ENCODE measurements around the gene TVP23A. TPM values are rescaled to one million over a fixed set of nuclear protein-coding genes. Genes with fewer than 3 reads are reported as not detected.
A peak's percentile ranks its signal among the peaks of the same experiment; 100 is the strongest.

Gene TVP23A
- total RNA-seq, 1 experiment from 2014 or later = not detected

- Histone ChIP-seq H2AFZ (ENCODE audit: low read length) (no peak overlapping the region), H3K4me2 (ENCODE audit: low read depth, low read length, poor library complexity, severe bottlenecking) (no peak overlapping the region), H3K9me2 (replicated peaks; ENCODE audit: insufficient read depth, low read length) (no peaks in the 10 kb centered on the region), H3K9ac (ENCODE audit: low read length) (no peak overlapping the region), H3K27ac (ENCODE audit: low read length) (no peak overlapping the region), H4K20me1 (ENCODE audit: insufficient read depth, low read depth, low read length) (no peaks in the 10 kb centered on the region), H3K4me3 (ENCODE audit: low read length) (no peak overlapping the region), H3K36me3 (ENCODE audit: insufficient read depth, low read length) (no peaks in the 10 kb centered on the region), H3K9me3 (ENCODE audit: low read length) (no peaks in the 10 kb centered on the region), H3K4me1 (ENCODE audit: low read length) (peaks cover 55% of the 10 kb centered on the region), H3K79me2 (ENCODE audit: low read length) (peaks cover 9% of the 10 kb centered on the region), H3K27me3 (ENCODE audit: low read length) (no peaks in the 10 kb centered on the region)
- DNase-seq = no peak
These were observed 78.4 kb downstream of the TVP23A start for GRCh38 chr16:10740000-10740844.

- Histone ChIP-seq H3K4me2 (ENCODE audit: low read depth, low read length, poor library complexity, severe bottlenecking) (peak overlapping the region; percentile 69), H3K9me3 (ENCODE audit: low read length) (no peaks in the 10 kb centered on the region), H4K20me1 (ENCODE audit: insufficient read depth, low read depth, low read length) (no peaks in the 10 kb centered on the region), H3K27ac (ENCODE audit: low read length) (peak overlapping the region; percentile 82), H3K9me2 (replicated peaks; ENCODE audit: insufficient read depth, low read length) (no peaks in the 10 kb centered on the region), H3K36me3 (ENCODE audit: insufficient read depth, low read length) (no peaks in the 10 kb centered on the region), H3K4me3 (ENCODE audit: low read length) (peak overlapping the region; percentile 56; the same call in 1 of the 2 replicates), H3K79me2 (ENCODE audit: low read length) (no peaks in the 10 kb centered on the region), H2AFZ (ENCODE audit: low read length) (peak overlapping the region; percentile 81), H3K27me3 (ENCODE audit: low read length) (no peaks in the 10 kb centered on the region), H3K9ac (ENCODE audit: low read length) (peak overlapping the region; percentile 57), H3K4me1 (ENCODE audit: low read length) (peaks cover 46% of the 10 kb centered on the region)
- DNase-seq = peak; percentile 59
These were observed 80.1 kb downstream of the TVP23A start for GRCh38 chr16:10738231-10739077.

- H2AFZ ChIP-seq (ENCODE audit: low read length) = peak overlapping the region; percentile 81
- H3K27ac ChIP-seq (ENCODE audit: low read length) = peak overlapping the region; percentile 82
- H3K4me3 ChIP-seq (ENCODE audit: low read length) = peak overlapping the region; percentile 56; the same call in 1 of the 2 replicates
- peaks cover 3% of the 10 kb centered on the region; the same call in 1 of the 2 replicates for H3K9me3 ChIP-seq (ENCODE audit: low read length)
- DNase-seq = peak; percentile 94
- no peaks in the 10 kb centered on the region for H3K9me2 ChIP-seq (replicated peaks; ENCODE audit: insufficient read depth, low read length)
- H3K4me2 ChIP-seq (ENCODE audit: low read depth, low read length, poor library complexity, severe bottlenecking) = peak overlapping the region; percentile 69
- H4K20me1 ChIP-seq (ENCODE audit: insufficient read depth, low read depth, low read length) = no peaks in the 10 kb centered on the region
- no peaks in the 10 kb centered on the region for H3K27me3 ChIP-seq (ENCODE audit: low read length)
- H3K4me1 ChIP-seq (ENCODE audit: low read length) = peaks cover 34% of the 10 kb centered on the region
- no peaks in the 10 kb centered on the region for H3K79me2 ChIP-seq (ENCODE audit: low read length)
- H3K36me3 ChIP-seq (ENCODE audit: insufficient read depth, low read length) = no peaks in the 10 kb centered on the region
- H3K9ac ChIP-seq (ENCODE audit: low read length) = peak overlapping the region; percentile 57
These were observed 81.4 kb downstream of the TVP23A start for GRCh38 chr16:10737068-10737625.

GRCh38 chr16:10731790-10732189 is 86.8 kb downstream of the TVP23A start:
- Histone ChIP-seq H3K9me3 (ENCODE audit: low read length) (peaks cover 3% of the 10 kb centered on the region; the same call in 1 of the 2 replicates), H3K36me3 (ENCODE audit: insufficient read depth, low read length) (no peaks in the 10 kb centered on the region), H3K9ac (ENCODE audit: low read length) (no peak overlapping the region), H3K4me1 (ENCODE audit: low read length) (no peaks in the 10 kb centered on the region), H3K27ac (ENCODE audit: low read length) (no peak overlapping the region), H3K4me2 (ENCODE audit: low read depth, low read length, poor library complexity, severe bottlenecking) (no peak overlapping the region), H3K79me2 (ENCODE audit: low read length) (no peaks in the 10 kb centered on the region), H3K9me2 (replicated peaks; ENCODE audit: insufficient read depth, low read length) (no peaks in the 10 kb centered on the region), H4K20me1 (ENCODE audit: insufficient read depth, low read depth, low read length) (no peaks in the 10 kb centered on the region), H2AFZ (ENCODE audit: low read length) (no peak overlapping the region), H3K4me3 (ENCODE audit: low read length) (no peak overlapping the region), H3K27me3 (ENCODE audit: low read length) (no peaks in the 10 kb centered on the region)
- DNase-seq = no peak

- Histone ChIP-seq H3K27ac (ENCODE audit: low read length) (no peak overlapping the region), H3K79me2 (ENCODE audit: low read length) (no peaks in the 10 kb centered on the region), H2AFZ (ENCODE audit: low read length) (no peak overlapping the region), H4K20me1 (ENCODE audit: insufficient read depth, low read depth, low read length) (no peaks in the 10 kb centered on the region), H3K4me3 (ENCODE audit: low read length) (no peak overlapping the region), H3K4me1 (ENCODE audit: low read length) (no peaks in the 10 kb centered on the region), H3K9me2 (replicated peaks; ENCODE audit: insufficient read depth, low read length) (no peaks in the 10 kb centered on the region), H3K36me3 (ENCODE audit: insufficient read depth, low read length) (no peaks in the 10 kb centered on the region), H3K4me2 (ENCODE audit: low read depth, low read length, poor library complexity, severe bottlenecking) (no peak overlapping the region), H3K27me3 (ENCODE audit: low read length) (no peaks in the 10 kb centered on the region), H3K9me3 (ENCODE audit: low read length) (peaks cover 3% of the 10 kb centered on the region; the same call in 1 of the 2 replicates), H3K9ac (ENCODE audit: low read length) (no peak overlapping the region)
- DNase-seq = no peak
These were observed 89.2 kb downstream of the TVP23A start for GRCh38 chr16:10729104-10730048.

GRCh38 chr16:10728003-10728887 is 90.3 kb downstream of the TVP23A start:
- no peaks in the 10 kb centered on the region for H3K4me1 ChIP-seq (ENCODE audit: low read length)
- no peak overlapping the region for H3K9ac ChIP-seq (ENCODE audit: low read length)
- no peak overlapping the region for H3K4me2 ChIP-seq (ENCODE audit: low read depth, low read length, poor library complexity, severe bottlenecking)
- no peak overlapping the region for H3K27ac ChIP-seq (ENCODE audit: low read length)
- H3K27me3 ChIP-seq (ENCODE audit: low read length) = no peaks in the 10 kb centered on the region
- H3K4me3 ChIP-seq (ENCODE audit: low read length) = no peak overlapping the region
- no peaks in the 10 kb centered on the region for H3K9me2 ChIP-seq (replicated peaks; ENCODE audit: insufficient read depth, low read length)
- no peaks in the 10 kb centered on the region for H3K36me3 ChIP-seq (ENCODE audit: insufficient read depth, low read length)
- no peaks in the 10 kb centered on the region for H3K79me2 ChIP-seq (ENCODE audit: low read length)
- no peak overlapping the region for H2AFZ ChIP-seq (ENCODE audit: low read length)
- H4K20me1 ChIP-seq (ENCODE audit: insufficient read depth, low read depth, low read length) = no peaks in the 10 kb centered on the region
- DNase-seq = no peak
- H3K9me3 ChIP-seq (ENCODE audit: low read length) = peaks cover 2% of the 10 kb centered on the region; the same call in 1 of the 2 replicates
